ENCODE results near the gene CCL22.

Gene CCL22

GRCh38 chr16:57377080-57377841 lies 18.7 kb downstream of the CCL22 start:
- peak; percentile 32 to 38 for DNase-seq

- no peak for DNase-seq
Observed at GRCh38 chr16:57379579-57379978, 21.0 kb downstream of the CCL22 start.

DNA sequence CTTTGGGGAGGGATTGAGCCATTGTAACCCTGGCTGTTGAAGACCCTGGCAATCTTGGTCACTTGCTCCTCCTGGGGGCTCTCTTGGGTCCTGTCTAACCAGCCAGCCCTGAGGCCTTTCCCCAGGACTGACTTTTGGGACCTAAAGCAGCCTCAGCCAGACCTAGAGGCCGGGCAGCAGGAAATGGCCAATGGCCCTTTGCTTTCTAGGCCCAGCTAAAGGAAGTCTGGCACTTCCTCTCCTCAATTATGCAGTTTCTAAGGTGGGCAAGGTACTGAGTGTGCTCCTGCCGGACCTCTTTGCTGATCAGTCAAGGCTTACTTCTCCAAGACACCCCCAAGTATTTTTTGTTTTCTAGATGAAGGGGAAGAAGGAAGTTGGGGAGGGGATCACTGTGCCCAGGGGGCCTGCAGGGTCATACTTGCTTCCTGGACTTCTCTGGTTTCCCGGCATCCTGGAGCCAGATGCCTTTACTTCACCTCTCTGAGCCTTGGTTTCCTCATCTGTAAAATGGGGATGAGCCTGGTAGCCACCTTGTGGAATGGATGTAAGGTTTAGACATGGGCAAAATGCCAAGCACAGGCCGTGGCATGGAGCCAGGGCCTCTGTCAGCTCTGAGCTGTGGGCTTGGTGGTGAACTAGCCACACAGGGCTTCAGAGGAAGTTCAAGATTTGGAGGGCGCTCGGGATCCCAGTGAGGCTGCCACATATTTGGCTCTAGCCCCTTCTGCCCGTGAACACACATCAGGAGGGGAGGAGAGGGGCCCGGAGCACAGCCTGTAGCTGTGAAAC lies 22.3 kb downstream of the CCL22 start:
- no peak for DNase-seq

GRCh38 chr16:57381791-57382534 lies 23.4 kb downstream of the CCL22 start:
- DNase-seq = no peak

DNA sequence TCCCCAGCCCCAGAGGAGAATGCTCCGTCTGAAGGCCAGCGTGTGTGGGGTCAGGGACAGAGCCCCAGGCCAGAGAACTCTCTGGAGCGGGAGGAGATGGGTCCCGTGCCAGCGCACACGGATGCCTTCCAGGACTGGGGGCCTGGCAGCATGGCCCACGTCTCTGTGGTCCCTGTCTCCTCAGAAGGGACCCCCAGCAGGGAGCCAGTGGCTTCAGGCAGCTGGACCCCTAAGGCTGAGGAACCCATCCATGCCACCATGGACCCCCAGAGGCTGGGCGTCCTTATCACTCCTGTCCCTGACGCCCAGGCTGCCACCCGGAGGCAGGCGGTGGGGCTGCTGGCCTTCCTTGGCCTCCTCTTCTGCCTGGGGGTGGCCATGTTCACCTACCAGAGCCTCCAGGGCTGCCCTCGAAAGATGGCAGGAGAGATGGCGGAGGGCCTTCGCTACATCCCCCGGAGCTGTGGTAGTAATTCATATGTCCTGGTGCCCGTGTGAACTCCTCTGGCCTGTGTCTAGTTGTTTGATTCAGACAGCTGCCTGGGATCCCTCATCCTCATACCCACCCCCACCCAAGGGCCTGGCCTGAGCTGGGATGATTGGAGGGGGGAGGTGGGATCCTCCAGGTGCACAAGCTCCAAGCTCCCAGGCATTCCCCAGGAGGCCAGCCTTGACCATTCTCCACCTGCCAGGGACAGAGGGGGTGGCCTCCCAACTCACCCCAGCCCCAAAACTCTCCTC lies 24.1 kb downstream of the CCL22 start:
- no peak for DNase-seq

- DNase-seq = no peak
Observed at GRCh38 chr16:57383276-57384247, 25.0 kb downstream of the CCL22 start.

DNA sequence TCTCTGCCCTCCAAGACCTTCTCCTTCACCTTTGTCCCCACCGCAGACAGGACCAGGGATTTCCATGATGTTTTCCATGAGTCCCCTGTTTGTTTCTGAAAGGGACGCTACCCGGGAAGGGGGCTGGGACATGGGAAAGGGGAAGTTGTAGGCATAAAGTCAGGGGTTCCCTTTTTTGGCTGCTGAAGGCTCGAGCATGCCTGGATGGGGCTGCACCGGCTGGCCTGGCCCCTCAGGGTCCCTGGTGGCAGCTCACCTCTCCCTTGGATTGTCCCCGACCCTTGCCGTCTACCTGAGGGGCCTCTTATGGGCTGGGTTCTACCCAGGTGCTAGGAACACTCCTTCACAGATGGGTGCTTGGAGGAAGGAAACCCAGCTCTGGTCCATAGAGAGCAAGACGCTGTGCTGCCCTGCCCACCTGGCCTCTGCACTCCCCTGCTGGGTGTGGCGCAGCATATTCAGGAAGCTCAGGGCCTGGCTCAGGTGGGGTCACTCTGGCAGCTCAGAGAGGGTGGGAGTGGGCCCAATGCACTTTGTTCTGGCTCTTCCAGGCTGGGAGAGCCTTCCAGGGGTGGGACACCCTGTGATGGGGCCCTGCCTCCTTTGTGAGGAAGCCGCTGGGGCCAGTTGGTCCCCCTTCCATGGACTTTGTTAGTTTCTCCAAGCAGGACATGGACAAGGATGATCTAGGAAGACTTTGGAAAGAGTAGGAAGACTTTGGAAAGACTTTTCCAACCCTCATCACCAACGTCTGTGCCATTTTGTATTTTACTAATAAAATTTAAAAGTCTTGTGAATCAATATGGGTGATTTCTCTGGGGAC lies 25.9 kb downstream of the CCL22 start:
- no peak for DNase-seq

DNA sequence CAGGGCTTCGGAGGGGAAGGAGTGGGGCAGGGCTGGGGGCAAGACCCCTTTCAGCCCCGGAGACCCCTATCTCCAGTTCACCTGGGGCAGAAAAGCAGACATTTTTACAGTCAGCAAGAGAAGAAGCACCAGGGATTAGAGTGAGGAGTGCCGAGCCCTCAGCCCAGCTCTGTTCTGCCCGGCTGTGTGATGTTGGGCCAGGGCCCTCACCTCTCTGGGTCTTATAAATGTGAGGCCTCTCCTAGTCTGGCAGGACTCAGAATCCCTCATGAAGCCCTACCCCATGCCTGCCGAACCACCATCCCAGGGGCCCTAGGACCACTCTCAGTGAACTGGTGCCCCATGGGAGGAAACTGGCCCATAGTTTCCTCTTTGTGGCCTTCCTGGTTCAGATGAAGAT lies 26.5 kb downstream of the CCL22 start:
- DNase-seq = no peak

DNA sequence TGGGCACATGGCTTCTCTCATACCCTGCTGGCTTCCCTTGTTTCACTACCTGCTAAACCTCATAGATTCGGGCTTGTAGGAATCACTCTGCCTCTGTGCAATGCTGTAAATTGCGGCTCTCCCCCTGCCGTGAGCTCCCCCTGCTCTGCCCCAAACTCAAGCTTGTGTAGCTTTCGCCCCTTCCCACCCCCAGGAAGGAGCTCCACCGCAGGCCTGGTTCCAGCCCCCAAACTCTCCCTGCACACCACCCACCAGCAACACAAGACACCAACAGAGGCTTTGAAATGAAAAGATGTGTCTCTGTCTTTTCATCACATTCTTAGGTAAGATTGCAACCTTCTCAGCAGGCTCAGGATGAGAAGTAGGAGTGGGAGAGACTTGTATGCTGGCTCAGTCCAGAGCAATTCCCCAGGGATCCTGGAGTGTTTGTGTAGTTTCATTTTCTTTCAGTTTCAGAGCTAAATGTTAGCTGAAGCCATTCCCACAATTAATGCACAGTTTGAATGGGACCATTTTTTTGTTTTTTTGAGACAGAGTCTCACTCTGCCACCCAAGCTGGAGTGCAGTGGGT lies 27.9 kb downstream of the CCL22 start:
- no peak for DNase-seq

DNA sequence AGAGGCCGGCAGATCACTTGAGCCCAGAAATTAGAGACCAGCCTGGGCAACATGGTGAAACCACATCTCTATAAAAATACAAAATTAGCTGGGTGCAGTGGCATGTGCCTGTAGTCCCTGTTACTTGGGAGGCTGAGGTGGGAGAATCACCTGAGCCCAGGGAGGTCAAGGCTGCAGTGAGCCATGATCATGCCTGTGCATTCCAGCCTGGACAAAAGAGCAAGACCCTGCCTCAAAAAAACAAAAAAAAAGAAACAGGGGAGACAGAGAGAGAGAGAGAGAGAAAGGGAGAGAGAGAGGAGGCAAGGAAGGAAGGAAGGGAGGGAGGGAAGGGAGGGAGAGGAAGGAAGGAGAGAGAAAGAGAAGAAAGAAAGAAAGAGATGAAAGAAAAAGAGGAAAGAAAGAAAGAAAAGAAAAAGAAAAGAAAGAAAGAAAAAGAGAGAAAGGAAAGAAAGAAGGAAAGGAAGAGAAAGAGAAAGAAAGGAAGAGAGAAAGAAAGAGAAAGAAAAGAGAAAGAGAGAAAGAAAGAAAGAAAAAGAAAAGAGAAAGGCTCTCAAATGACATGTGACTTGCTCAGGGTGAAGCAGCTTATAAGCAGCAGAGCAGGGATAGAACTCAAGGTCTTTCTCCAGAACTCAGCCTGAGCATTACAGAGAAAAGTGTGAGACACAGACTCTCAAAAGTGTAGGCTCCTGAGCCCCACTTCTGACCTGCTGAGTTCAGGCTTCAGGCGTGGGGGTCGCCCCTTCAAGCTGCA lies 29.2 kb downstream of the CCL22 start:
- no peak for DNase-seq

DNA sequence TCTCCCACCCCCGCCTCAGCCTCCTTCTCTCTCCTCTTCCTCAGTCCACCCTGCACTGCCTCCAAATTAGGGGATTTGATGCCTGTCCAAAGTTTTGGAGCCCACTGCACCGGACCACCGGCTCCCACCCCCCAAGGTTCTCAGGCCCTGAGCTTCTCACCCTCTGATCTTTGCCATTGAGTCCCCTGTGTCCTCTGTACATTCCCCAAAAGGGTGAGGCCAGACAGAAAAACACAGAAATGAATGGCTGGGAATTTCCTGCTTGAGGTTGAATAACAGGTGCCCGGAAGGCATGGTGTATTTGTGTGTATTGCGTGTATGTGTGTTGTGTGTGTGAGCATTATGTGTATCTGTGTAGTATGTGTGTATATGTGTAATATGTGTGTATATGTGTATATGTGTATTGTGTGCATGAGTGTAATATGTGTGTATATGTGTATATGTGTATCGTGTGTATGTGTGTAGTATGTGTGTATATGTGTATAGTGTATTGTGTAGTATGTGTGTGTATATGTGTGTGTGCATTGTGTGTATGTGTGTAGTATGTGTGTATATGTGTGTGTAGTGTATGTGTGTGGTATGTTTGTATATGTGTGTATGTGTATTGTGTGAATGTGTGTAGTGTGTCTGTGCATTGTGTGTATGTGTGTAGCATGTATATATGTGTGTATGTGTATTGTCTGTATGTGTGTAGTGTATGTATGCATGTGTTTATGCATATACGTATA lies 29.9 kb downstream of the CCL22 start:
- DNase-seq = no peak

- DNase-seq = no peak
Observed at GRCh38 chr16:57389087-57389468, 30.5 kb downstream of the CCL22 start.

GRCh38 chr16:57390636-57391295 lies 32.2 kb downstream of the CCL22 start:
- no peak for DNase-seq

- no peak for DNase-seq
Observed at GRCh38 chr16:57391300-57391699, 32.7 kb downstream of the CCL22 start.

- no peak for DNase-seq
Observed at GRCh38 chr16:57391708-57392107, 33.1 kb downstream of the CCL22 start.

DNA sequence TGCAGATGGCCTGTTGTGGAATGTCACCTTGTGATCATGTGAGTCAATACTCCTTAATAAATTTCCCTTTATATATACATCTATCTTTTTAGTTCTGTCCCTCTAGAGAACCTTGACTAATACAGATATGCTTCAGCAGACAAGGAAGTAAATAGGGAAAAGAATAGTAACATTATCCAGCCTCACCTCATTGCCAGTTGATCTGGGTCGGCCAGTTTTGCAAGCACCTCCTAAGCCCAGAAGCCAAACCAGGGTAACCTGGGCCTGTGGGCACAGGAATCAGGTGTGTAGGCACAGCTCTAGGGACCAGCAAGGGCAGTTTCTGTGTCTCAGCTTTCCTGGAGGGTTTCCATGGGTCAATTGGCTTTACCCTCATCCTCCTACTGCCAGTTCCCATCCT lies 34.1 kb downstream of the CCL22 start:
- DNase-seq = no peak

- DNase-seq = no peak
Observed at GRCh38 chr16:57394444-57394843, 35.9 kb downstream of the CCL22 start.

- DNase-seq = no peak
Observed at GRCh38 chr16:57395026-57395425, 36.4 kb downstream of the CCL22 start.

Data from stimulated activated CD4-positive, alpha-beta T cell treated with anti-CD3 and anti-CD28 coated beads, Interleukin-2, amount 100 ng/mL, for 24 hours (primary cell).